Measurements from ENCODE around the gene S100Z.
"Not testable (repeated sequence)": the region's sequence is repeated elsewhere in the genome, so short reads cannot be mapped to it uniquely, and the experiment has no call there.

DNA sequence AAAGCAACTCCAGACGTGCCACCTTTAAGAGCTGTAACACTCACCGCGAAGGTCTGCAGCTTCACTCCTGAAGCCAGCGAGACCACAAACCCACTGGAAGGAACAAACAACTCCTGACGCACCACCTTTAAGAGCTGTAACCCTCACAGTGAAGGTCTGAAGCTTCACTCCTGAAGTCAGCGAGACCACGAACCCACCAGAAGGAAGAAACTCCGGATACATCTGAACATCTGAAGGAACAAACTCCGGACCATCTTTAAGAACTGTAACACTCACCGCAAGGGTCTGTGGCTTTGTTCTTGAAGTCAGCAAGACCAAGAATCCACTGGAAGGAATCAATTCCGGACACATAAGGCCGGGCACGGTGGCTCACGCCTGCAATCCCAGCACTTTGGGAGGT, 64.9 kb downstream of the S100Z start:
- TF ChIP-seq POLR2A (IDR thresholded peaks at IDR 0.05; ENCODE audit: low read length); GATA1 (IDR thresholded peaks at IDR 0.05; ENCODE audit: low read depth, low read length): not testable (repeated sequence)
